Neuronal stem cell (in vitro differentiated cells): ENCODE measurements around the gene SNX6.
"Not testable (repeated sequence)": the region's sequence is repeated elsewhere in the genome, so short reads cannot be mapped to it uniquely, and the experiment has no call there.

ENCODE experiments used
- DNase-seq: peaks from one replicate; pipeline ENCODE4 v3.0.0-alpha.2; 2013; ENCODE audit warnings: low spot score
- H2AFZ ChIP-seq: one replicate; pipeline ENCODE4 v1.6.1; 2013; ENCODE audit warnings: mild to moderate bottlenecking, low read length, inconsistent platforms
- H2AK5ac ChIP-seq: 2 replicates; pipeline ENCODE4 v1.6.1; 2013; ENCODE audit warnings: low read depth, mild to moderate bottlenecking, inconsistent platforms, low read length, moderate library complexity, mixed read lengths
- H2BK120ac ChIP-seq: 2 replicates; pipeline ENCODE4 v1.6.1; 2013; ENCODE audit warnings: low read depth, mild to moderate bottlenecking, inconsistent platforms, low read length, moderate library complexity, mixed read lengths
- H2BK12ac ChIP-seq: one replicate; pipeline ENCODE4 v1.6.1; 2013; ENCODE audit warnings: low read length, inconsistent platforms
- H2BK15ac ChIP-seq: 2 replicates; pipeline ENCODE4 v1.6.1; 2013; ENCODE audit warnings: mild to moderate bottlenecking, low read length, inconsistent platforms, mixed read lengths
- H2BK5ac ChIP-seq: one replicate; pipeline ENCODE4 v1.6.1; 2013; ENCODE audit warnings: inconsistent platforms, mild to moderate bottlenecking, low read length, moderate library complexity
- H3K14ac ChIP-seq: one replicate; pipeline ENCODE4 v1.6.1; 2013; ENCODE audit warnings: low read length, inconsistent platforms
- H3K18ac ChIP-seq: 2 replicates; pipeline ENCODE4 v1.6.1; 2013; ENCODE audit warnings: low read length, inconsistent platforms
- H3K23ac ChIP-seq: 2 replicates; pipeline ENCODE4 v1.6.1; 2013; ENCODE audit warnings: low read depth, mild to moderate bottlenecking, mixed read lengths, low read length, inconsistent platforms; ENCODE audit not compliant: poor library complexity
- H3K27ac ChIP-seq: replicated peaks from 3 replicates; pipeline ENCODE4 v1.5.1; 2013; ENCODE audit warnings: low read length, inconsistent platforms
- H3K27me3 ChIP-seq, 3 experiments: 2 replicates each; pipeline ENCODE4 v1.6.1; 2013; ENCODE audit warnings: low read length in 3 of 3, mild to moderate bottlenecking in 2 of 3, inconsistent platforms in 1 of 3, low read depth in 1 of 3, mixed read lengths in 1 of 3, moderate library complexity in 1 of 3; ENCODE audit not compliant: control insufficient read depth in 3 of 3, insufficient read depth in 3 of 3
- H3K36me3 ChIP-seq, 2 donors: replicated peaks in 1 of 2; 2 replicates each; pipeline ENCODE4 v1.6.1; 2013; ENCODE audit warnings: low read length in 2 of 2; ENCODE audit not compliant: control insufficient read depth in 2 of 2, insufficient read depth in 2 of 2
- H3K4ac ChIP-seq: 2 replicates; pipeline ENCODE4 v1.6.1; 2013; ENCODE audit warnings: inconsistent platforms, mild to moderate bottlenecking, low read length, moderate library complexity
- H3K4me1 ChIP-seq, 2 donors: 1 replicate in 1 of 2; 2 replicates in 1 of 2; pipeline ENCODE4 v1.6.1; 2013; ENCODE audit warnings: low read length in 2 of 2, low read depth in 1 of 2; ENCODE audit not compliant: control insufficient read depth in 2 of 2, insufficient read depth in 1 of 2
- H3K4me2 ChIP-seq: one replicate; pipeline ENCODE4 v1.6.1; 2013; ENCODE audit warnings: mild to moderate bottlenecking, low read length, inconsistent platforms; ENCODE audit not compliant: insufficient read depth, poor library complexity, severe bottlenecking
- H3K4me3 ChIP-seq, 2 donors: 2 replicates each; pipeline ENCODE4 v1.5.1; 2013; ENCODE audit warnings: low read length in 2 of 2, mild to moderate bottlenecking in 2 of 2, inconsistent platforms in 1 of 2, moderate library complexity in 1 of 2
- H3K79me1 ChIP-seq: one replicate; pipeline ENCODE4 v1.6.1; 2013; ENCODE audit warnings: low read depth, mild to moderate bottlenecking, inconsistent platforms, low read length, moderate library complexity
- H3K9ac ChIP-seq: one replicate; pipeline ENCODE4 v1.6.1; 2013; ENCODE audit warnings: mild to moderate bottlenecking, low read depth, low read length, inconsistent platforms; ENCODE audit not compliant: poor library complexity
- H3K9me3 ChIP-seq, 2 donors: replicated peaks in 1 of 2; 2 replicates each; pipeline versions ENCODE3 to v1.6.1; 2013; ENCODE audit warnings: low read length in 2 of 2, mild to moderate bottlenecking in 2 of 2, inconsistent platforms in 1 of 2, low read depth in 1 of 2, mixed read lengths in 1 of 2, moderate library complexity in 1 of 2; ENCODE audit not compliant: control insufficient read depth in 2 of 2, insufficient read depth in 1 of 2
- H4K8ac ChIP-seq: one replicate; pipeline ENCODE4 v1.6.1; 2013; ENCODE audit warnings: low read depth, mild to moderate bottlenecking, inconsistent platforms, low read length, moderate library complexity
- H4K91ac ChIP-seq: one replicate; pipeline ENCODE4 v1.6.1; 2013; ENCODE audit warnings: low read length, low read depth, mild to moderate bottlenecking, inconsistent platforms; ENCODE audit not compliant: poor library complexity
- WGBS, 2 donors: extraction: QIAGEN DNeasy Blood & Tissue Kit; methylation state at CpG; one replicate each; pipeline ENCODE4 v1.1.7; 2013; ENCODE audit warnings: missing lambda C conversion rate in 2 of 2, mixed read lengths in 1 of 2; ENCODE audit not compliant: insufficient read length in 2 of 2, insufficient replicate concordance in 1 of 2; ENCODE audit errors: extremely low coverage in 2 of 2; 5-methylcytosine and 5-hydroxymethylcytosine counted together

SNX6 gene

DNA sequence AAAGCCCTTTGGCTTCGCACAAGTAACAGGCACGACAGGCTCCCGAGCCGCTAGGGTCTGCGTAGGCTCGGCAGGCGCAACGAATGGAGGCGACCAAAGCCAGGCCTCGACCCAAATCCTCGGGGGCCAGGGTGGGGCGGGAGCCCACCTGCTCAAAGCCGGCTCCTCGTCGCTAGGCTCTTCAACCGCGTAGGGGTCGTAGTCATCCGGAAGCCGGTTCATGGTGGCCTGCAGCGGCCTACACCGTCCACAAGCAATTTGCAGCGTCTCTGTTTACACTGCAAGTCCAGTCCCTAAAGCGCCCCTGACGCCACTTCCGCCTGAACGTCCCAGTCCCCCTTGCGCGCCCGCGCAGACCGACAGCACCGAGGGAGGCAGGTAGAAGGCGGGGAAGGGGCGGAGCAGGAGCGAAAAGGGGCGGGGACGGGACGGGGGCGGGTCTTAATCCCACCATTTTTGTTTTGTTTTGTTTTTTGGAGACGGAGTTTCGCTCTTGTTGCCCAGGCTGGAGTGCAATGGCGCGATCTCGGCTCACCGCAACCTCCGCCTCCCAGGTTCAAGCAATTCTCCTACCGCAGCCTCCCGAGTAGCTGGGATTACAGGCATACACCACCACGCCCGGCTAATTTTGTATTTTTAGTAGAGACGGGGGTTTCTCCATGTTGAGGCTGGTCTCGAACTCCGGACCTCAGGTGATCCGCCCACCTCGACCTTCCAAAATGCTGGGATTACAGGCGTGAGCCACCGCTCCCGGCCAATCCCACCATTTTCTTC is 90.4 kb downstream of the SNX6 start, which contains the start of gene EAPP:
TSS of gene EAPP (minus strand) at position 295 of the 774 bp plus-strand sequence. CDS start at position 222, 73 bp downstream.
- peak within 1 kb of the TSS; percentile 97 for H2AFZ ChIP-seq
- H3K4ac ChIP-seq = no peak within 1 kb of the TSS
- peak within 1 kb of the TSS; percentile 5 for H3K14ac ChIP-seq
- H3K9ac ChIP-seq = peak within 1 kb of the TSS; percentile 92
- peaks cover 5% of the 10 kb centered on the region for H3K79me1 ChIP-seq
- H3K36me3 ChIP-seq = peaks cover 4 to 22% of the 10 kb centered on the region in 2 donors
- H3K23ac ChIP-seq = peak within 1 kb of the TSS; percentile 34
- no peaks in the 10 kb centered on the region for H3K9me3 ChIP-seq
- no peak within 1 kb of the TSS for H4K91ac ChIP-seq
- peak within 1 kb of the TSS; percentile 74 for H3K18ac ChIP-seq
- H3K27me3 ChIP-seq = no peaks in the 10 kb centered on the region
- H3K4me3 ChIP-seq = peak within 1 kb of the TSS; percentile 78 to 94
- peaks cover 0 to 3% of the 10 kb centered on the region in 2 donors for H3K4me1 ChIP-seq
- H2BK120ac ChIP-seq = no peak within 1 kb of the TSS
- H2BK12ac ChIP-seq = no peak within 1 kb of the TSS
- peak within 1 kb of the TSS; percentile 15 for H2BK5ac ChIP-seq
- no peak within 1 kb of the TSS for H4K8ac ChIP-seq
- no CpG with 5 or more reads among the region's 59 CpGs for WGBS, 2 donors
- H3K4me2 ChIP-seq = peak within 1 kb of the TSS; percentile 63
- DNase-seq = peak; percentile 91
- peak within 1 kb of the TSS; percentile 10 for H2AK5ac ChIP-seq
- H2BK15ac ChIP-seq = no peak within 1 kb of the TSS
- H3K27ac ChIP-seq = peak within 1 kb of the TSS; percentile 76

DNA sequence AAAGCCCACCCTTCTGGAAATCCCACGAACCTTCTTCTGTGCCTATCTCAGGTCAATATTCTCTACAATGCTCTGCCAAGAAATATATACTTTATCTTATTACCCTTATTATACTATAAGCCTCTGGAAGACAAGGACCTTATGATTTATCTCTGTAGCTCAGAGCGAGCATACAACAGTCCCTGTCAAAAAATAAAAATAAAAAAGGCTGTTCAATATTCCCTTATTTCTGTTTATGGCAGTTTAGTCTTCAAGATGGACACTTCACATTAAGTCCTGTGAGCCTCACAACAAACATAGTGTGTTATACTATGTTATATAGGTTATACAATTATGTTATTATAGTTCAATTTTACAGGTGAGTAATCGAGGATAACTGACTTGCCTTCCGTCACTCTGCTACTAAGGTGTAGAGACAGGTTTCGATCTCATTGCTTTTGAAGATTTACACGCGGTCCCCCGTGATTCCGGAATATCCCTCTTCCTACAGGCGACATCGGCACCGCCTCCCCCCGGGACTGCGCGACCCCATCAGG is 91.0 kb downstream of the SNX6 start:
- no peak overlapping the region for H2BK120ac ChIP-seq
- no peak overlapping the region for H3K4ac ChIP-seq
- DNase-seq = no peak
- peaks cover 4 to 28% of the 10 kb centered on the region in 2 donors for H3K36me3 ChIP-seq
- no peak overlapping the region for H4K8ac ChIP-seq
- no peak overlapping the region for H2BK15ac ChIP-seq
- no peak overlapping the region for H3K23ac ChIP-seq
- H3K9me3 ChIP-seq = no peaks in the 10 kb centered on the region
- H2BK5ac ChIP-seq = peak overlapping the region; percentile 15
- H3K14ac ChIP-seq = peak overlapping the region; percentile 5
- no peaks in the 10 kb centered on the region for H3K27me3 ChIP-seq
- H3K4me3 ChIP-seq = peak overlapping the region; percentile 78 to 94
- peaks cover 5% of the 10 kb centered on the region for H3K79me1 ChIP-seq
- H3K9ac ChIP-seq = peak overlapping the region; percentile 92
- no peak overlapping the region for H2AK5ac ChIP-seq
- H4K91ac ChIP-seq = no peak overlapping the region
- H3K27ac ChIP-seq = peak overlapping the region; percentile 76
- H3K4me2 ChIP-seq = peak overlapping the region; percentile 63
- peaks cover 0 to 3% of the 10 kb centered on the region in 2 donors for H3K4me1 ChIP-seq
- WGBS, 2 donors = no CpG with 5 or more reads among the region's 15 CpGs
- peak overlapping the region; percentile 74 for H3K18ac ChIP-seq
- H2BK12ac ChIP-seq = no peak overlapping the region
- H2AFZ ChIP-seq = peak overlapping the region; percentile 97

GRCh38 chr14:34538096-34538495 is 91.9 kb downstream of the SNX6 start:
- not testable (repeated sequence) for H3K4me1 ChIP-seq, H3K23ac ChIP-seq, H3K79me1 ChIP-seq, H3K9me3 ChIP-seq, H3K27ac ChIP-seq, H4K8ac ChIP-seq, H2BK12ac ChIP-seq, H3K4me2 ChIP-seq, H3K14ac ChIP-seq, H3K27me3 ChIP-seq, H2BK120ac ChIP-seq, H2BK15ac ChIP-seq, H3K9ac ChIP-seq, H3K18ac ChIP-seq, DNase-seq, H4K91ac ChIP-seq, H2AFZ ChIP-seq, H2AK5ac ChIP-seq, H2BK5ac ChIP-seq, H3K4ac ChIP-seq
- peak overlapping the region in 1 of 2 donors; percentile 94 for H3K4me3 ChIP-seq
- no CpG with 5 or more reads among the region's 6 CpGs for WGBS, 2 donors
- peaks cover 4 to 36% of the 10 kb centered on the region in 2 donors for H3K36me3 ChIP-seq

DNA sequence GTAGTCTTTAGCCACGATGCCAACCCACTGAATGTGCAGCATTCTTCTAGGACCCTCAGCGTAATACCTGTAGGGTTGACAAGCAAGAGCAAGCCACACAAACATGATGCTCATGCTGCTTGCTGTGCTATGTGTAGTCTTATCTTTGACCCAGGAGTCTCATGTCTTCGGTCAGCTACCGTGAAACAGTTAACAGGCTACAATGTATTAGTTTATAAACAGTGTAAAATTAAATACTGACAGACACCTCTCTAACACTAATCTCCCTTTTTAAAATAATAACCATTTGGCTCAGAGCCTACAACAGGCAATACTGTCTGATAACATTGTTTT is 92.3 kb downstream of the SNX6 start:
- Histone ChIP-seq H3K4me2 (no peak overlapping the region), H2BK15ac (no peak overlapping the region), H3K79me1 (peaks cover 5% of the 10 kb centered on the region), H2AK5ac (no peak overlapping the region), H3K9me3 (no peaks in the 10 kb centered on the region), H3K4me1 (peaks cover 0 to 3% of the 10 kb centered on the region in 2 donors), H3K27ac (no peak overlapping the region), H3K14ac (no peak overlapping the region), H3K36me3 (peaks cover 4 to 40% of the 10 kb centered on the region in 2 donors), H3K18ac (no peak overlapping the region), H3K23ac (no peak overlapping the region), H3K27me3 (no peaks in the 10 kb centered on the region), H2BK5ac (no peak overlapping the region), H4K91ac (no peak overlapping the region), H2BK120ac (no peak overlapping the region), H3K4ac (no peak overlapping the region), H3K9ac (no peak overlapping the region), H2AFZ (no peak overlapping the region), H3K4me3 (peak overlapping the region in 1 of 2 donors; percentile 8), H4K8ac (no peak overlapping the region), H2BK12ac (no peak overlapping the region)
- no peak for DNase-seq
- WGBS, 2 donors = no CpG with 5 or more reads among the region's 4 CpGs
